ENCODE measurements around the gene TMEM109.
A peak's percentile ranks its signal among the peaks of the same experiment; 100 is the strongest.

Gene TMEM109

GRCh38 chr11:60873533-60873932 is 40.4 kb upstream of the TMEM109 start:
- no peak for DNase-seq (ENCODE audit: low read depth in 2 of 2)
- peak overlapping the region in 1 of 2 donors; percentile 27 for H3K4me3 ChIP-seq (replicated peaks in 1 of 2; ENCODE audit: low read depth in 2 of 2, low read length in 2 of 2)

GRCh38 chr11:60874421-60875365 is 39.3 kb upstream of the TMEM109 start:
- DNase-seq (ENCODE audit: low read depth in 2 of 2) = no peak
- no peak for TF ChIP-seq CTCF (IDR thresholded peaks at IDR 0.05; ENCODE audit: low read depth, low read length)
- H3K4me3 ChIP-seq (replicated peaks in 1 of 2; ENCODE audit: low read depth in 2 of 2, low read length in 2 of 2) = no peak overlapping the region

More at GRCh38 chr11:60873533-60873932, 40.4 kb upstream of the TMEM109 start:
- no peak for TF ChIP-seq CTCF (IDR thresholded peaks at IDR 0.05; ENCODE audit: low read depth, low read length)

- no peak for DNase-seq (ENCODE audit: low read depth in 2 of 2)
- no peak for TF ChIP-seq CTCF (IDR thresholded peaks at IDR 0.05; ENCODE audit: low read depth, low read length)
- no peak overlapping the region for H3K4me3 ChIP-seq (replicated peaks in 1 of 2; ENCODE audit: low read depth in 2 of 2, low read length in 2 of 2)
Measured at GRCh38 chr11:60875366-60876167, 38.4 kb upstream of the TMEM109 start.

GRCh38 chr11:60876168-60876485 is 37.8 kb upstream of the TMEM109 start:
- DNase-seq (ENCODE audit: low read depth in 2 of 2) = no peak
- no peak for TF ChIP-seq CTCF (IDR thresholded peaks at IDR 0.05; ENCODE audit: low read depth, low read length)
- no peak overlapping the region for H3K4me3 ChIP-seq (replicated peaks in 1 of 2; ENCODE audit: low read depth in 2 of 2, low read length in 2 of 2)

GRCh38 chr11:60878245-60879101 is 35.5 kb upstream of the TMEM109 start:
- DNase-seq (ENCODE audit: low read depth in 2 of 2) = no peak
- no peak overlapping the region for H3K4me3 ChIP-seq (replicated peaks in 1 of 2; ENCODE audit: low read depth in 2 of 2, low read length in 2 of 2)
- TF ChIP-seq CTCF (IDR thresholded peaks at IDR 0.05; ENCODE audit: low read depth, low read length) = no peak

- no peak for TF ChIP-seq CTCF (IDR thresholded peaks at IDR 0.05; ENCODE audit: low read depth, low read length)
- H3K4me3 ChIP-seq (replicated peaks in 1 of 2; ENCODE audit: low read depth in 2 of 2, low read length in 2 of 2) = no peak overlapping the region
- no peak for DNase-seq (ENCODE audit: low read depth in 2 of 2)
Measured at GRCh38 chr11:60879104-60879503, 34.9 kb upstream of the TMEM109 start.
